ENCODE data around the gene IFI30.

IFI30 gene

DNA sequence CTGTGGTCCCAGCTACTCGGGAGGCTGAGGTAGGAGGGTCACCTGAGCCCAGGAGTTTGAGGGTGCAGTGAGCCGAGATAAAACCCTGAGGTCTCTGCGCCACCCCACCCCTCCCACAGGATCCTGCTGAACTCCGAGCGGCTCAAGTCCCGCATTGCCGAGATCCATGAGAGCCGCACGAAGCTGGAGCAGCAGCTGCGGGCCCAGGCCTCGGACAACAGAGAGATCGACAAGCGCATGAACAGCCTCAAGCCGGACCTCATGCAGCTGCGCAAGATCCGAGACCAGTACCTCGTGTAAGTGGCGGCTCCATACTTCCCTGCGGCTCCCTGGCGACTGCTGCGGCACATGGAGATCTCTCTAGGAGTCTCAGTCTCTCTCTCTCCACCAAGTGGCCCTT is 6.6 kb upstream of the IFI30 start:
- intact Hi-C loops (cut with DNase I): no loop called here

DNA sequence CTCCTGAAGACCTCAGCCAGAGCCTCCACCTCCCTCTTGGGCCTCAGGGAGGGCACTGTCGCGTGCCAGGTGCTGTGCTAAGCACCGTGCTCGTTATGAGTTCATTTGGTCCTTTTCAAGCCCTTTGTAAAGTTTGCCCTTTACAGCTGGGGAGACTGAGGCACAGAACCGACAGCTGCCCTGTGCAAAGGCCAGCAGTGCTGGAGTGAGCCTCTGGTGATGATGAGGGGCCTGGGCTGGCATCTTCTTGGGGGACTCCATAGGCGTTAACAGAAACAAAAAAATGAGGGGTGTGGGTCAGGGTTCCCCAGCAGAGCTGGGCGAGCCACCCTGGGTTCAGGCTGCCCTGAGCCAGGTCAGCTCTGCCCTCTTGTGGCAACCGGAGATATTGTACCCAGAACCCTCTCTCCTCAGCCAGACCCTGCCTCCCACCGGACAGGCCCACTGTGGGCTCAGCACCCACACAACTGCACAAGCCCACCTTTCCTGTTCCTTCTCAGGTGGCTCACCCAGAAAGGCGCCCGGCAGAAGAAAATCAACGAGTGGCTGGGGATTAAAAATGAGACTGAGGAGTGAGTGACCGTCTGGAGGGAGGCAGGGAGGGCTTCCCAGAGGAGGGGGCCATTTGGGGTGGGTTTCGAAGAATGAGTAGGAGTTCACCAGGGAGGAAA is 5.5 kb upstream of the IFI30 start:
- intact Hi-C loops (cut with DNase I): no loop called here
- DNase-seq: peak in 5 of 10 donors; percentile 32 to 91 (median 48)

More for the DNA sequence above, 6.6 kb upstream of the IFI30 start:
- no peak for DNase-seq

DNA sequence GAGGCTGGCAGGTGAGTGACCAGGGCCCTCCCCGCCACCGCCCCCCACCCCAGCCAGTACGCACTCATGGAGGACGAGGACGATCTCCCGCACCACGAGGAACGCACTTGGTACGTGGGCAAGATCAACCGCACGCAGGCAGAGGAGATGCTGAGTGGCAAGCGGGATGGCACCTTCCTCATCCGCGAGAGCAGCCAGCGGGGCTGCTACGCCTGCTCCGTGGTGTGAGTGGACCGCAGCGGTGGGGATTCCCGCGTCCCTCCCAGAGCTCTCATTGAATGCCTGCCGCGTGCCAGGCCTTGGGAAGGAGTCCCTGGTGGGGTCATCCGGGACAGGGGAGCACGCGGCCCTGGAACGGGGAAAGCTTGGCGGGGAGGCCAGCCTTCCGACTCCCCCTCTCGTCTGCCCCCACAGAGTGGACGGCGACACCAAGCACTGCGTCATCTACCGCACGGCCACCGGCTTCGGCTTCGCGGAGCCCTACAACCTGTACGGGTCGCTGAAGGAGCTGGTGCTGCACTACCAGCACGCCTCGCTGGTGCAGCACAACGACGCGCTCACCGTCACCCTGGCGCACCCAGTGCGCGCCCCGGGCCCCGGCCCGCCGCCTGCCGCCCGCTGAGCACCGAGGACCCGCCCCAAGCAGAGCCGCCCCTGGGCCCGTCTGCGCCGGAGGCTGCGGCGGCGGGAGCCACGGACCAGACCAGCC is 4.8 kb upstream of the IFI30 start:
- no peak for DNase-seq
- intact Hi-C loops (cut with DNase I): no loop called here

DNA sequence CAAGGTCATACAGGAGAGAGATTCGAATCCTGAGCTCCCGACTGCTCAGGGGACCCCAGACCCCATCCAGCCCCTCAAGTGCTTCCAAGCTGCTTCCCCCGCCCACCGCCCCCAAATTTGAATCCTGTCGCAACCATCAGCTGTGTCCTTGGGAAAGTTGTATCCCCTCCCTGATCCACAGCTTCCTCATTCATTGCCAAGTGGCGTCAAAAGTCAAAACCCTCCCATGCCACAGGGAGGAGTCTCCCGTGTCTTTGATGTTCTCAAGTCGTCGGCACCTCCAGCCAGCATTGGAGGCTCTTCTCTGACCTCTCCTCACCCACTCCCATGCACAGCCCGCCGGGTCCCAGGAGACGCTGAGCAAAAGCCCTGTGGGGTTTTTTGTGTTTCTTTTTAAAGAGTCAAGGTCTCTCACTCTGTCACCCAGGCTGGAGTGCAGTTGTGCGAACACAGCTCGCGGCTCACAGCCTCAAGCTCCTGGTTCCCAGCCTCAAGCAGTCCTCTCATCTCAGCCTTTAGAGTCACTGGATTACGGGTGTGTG is 2.8 kb upstream of the IFI30 start:
- intact Hi-C loops (cut with DNase I): no loop called here
- DNase-seq: peak in 2 of 10 donors; percentile 59 to 84

DNA sequence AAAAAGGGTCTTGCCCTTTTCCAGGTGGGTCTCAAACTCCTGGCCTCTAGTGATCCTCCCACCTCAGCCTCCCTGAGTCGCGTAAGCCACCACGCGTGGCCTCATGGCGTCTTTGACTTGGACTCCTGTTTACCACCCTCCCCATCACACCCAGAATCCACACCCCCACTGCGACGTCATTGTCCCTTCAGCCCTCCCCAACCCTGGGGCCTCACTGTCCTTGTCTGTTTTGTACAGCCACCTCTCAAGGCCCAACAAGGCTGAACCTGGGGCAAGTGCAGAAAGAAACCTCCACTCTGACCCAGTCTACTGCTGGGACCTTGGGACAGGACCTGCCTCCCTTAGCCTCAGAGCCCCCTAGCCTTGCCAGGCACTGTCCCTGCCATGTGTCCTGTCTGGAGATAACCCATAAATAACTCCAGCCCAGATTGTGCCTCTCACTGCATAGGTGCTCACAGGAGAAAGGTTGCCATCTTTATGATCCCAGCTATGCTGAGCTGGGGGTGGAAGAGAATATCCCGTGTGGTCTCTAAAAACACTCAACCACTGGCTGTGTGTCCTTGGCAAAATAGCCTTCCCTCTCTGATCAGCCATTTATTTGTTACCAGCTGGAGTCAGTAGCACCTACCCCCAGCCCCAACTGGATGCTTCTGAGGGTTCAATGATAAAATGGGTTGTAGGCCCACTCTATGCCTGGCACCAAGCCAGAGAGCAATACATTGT is 1.8 kb upstream of the IFI30 start:
- intact Hi-C loops (cut with DNase I): no loop called here
- DNase-seq: no peak

DNA sequence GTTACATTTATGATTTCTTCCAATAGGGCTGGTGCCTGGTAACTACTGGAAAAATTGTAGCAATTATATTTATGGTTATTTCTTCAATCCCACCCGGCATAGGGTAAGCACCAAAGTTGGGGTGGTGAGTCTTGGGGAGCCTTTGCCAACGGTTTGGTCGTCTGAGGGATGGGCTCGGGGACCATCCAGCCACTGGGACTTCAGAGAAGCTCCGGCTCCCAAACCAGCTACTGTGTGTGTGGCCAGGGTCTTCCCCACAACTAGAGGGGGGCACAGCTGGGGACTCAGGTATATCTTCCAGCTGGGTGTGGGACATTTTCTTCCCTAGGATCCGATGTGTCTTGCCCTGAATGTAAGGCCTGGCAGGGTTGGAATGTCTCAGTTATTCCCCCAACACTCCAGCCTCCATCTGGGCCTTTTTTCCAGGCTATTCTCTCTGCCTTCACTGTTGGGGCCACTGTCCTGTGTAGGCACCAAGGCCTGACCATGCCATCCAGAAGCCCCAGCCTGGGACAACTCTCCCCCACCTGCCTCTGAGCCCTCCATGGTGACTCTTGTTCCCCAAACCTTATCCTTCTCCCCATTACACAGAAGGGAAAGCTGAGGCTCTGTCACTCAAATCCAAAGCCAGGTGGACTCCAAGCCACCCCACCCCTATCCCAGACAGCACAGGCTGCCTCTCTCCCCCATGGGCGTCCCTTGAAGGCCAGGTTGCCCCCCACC is 1.1 kb upstream of the IFI30 start:
- DNase-seq: peak in 1 of 10 donors; percentile 72
- intact Hi-C loops (cut with DNase I): no loop called here

DNA sequence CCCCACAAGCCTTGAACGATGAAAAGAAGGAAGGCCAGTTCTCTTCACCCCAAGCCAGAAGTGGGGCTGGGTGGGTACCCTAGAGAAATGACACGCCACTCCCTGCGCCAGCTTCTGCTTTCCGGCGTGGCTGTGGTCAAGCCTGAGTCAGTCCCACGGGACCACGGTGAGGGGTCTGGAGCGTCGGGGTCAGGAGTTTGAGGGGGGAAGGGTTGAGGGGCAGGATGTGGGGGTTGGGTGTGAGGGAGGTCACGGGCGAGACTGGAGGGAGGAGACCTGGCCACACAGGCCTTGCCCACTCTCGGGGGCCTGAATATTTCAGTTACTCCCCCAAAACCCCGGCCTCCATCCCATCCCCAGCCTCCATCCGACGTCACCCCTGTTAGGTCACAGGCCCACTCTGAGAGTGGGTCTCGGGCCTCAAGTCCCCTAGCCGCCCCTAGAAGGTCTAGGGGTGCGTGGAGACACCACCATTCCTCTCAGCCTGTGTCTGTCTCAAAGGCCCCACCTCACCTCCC is 500 bp upstream of the IFI30 start:
- peak in 1 of 10 donors; percentile 74 for DNase-seq
- intact Hi-C loops (cut with DNase I): no loop called here

DNA sequence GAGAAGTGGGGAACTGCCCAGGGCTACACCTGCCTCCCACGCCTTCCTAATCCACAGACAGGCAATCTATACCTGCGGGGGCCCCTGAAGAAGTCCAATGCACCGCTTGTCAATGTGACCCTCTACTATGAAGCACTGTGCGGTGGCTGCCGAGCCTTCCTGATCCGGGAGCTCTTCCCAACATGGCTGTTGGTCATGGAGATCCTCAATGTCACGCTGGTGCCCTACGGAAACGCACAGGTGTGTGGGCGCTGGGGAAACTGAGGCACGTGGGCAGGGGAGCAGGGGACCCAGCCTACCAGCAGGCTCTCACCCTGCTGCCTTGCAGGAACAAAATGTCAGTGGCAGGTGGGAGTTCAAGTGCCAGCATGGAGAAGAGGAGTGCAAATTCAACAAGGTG is 1.4 kb downstream of the IFI30 start:
- intact Hi-C loops (cut with DNase I): no loop called here
- peak in 1 of 10 donors; percentile 66 for DNase-seq

DNA sequence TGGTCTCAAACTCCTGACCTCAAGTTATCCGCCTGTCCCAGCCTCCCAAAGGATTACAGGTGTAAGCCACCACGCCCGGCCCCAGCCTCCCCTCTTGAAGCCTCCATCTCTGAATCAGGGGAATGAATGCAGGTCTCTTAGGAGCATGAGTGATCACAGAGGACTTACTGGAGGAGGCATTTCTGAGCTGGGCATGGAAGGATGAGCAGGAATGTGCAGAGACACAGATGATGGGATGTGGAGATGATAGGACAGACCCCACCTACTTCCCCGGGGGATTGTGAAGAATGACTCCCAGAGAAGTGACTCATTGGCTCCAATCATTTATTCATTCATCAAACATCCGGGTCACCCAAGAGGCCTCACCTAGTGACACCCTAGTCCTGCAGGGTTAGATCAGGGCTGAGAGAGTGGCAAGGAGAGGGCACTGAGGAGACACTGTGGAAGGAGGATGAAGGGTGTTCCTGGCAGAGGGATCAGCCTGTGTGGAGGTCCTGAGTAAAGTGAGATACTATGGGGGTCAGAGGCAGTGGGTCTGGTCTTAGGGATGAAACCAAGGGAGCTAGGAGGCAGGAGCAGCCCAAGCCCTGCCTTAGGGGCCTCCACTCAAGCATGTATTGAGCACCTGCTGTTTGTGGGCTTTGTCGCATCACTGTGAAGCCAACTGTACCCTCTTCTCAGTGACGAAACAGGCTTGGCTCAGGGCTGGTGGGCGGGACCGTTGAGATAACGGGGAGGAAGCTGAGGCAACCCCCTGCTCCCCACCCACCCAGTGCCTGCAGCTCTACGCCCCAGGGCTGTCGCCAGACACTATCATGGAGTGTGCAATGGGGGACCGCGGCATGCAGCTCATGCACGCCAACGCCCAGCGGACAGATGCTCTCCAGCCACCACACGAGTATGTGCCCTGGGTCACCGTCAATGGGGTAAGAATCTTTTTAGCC is 3.0 kb downstream of the IFI30 start:
- DNase-seq: peak in 1 of 10 donors; percentile 75
- intact Hi-C loops (cut with DNase I): no loop called here

DNA sequence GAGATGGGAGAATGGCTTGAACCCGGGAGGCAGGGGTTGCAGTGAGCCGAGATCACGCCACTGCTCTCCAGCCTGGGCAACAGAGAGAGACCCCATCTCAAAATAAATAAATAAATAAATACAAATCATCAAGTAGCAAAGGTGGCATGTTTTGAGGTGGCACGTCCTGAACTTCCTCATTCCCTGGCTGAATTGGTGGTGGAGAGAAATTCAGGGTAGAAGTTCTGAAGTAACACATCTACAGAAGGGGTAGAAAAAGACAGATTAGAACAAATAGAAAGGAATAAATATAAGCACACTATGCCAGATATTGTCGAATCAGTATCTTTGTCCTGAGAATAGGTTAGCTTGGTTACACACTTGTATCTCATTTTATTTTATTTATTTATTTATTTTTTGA is 6.3 kb downstream of the IFI30 start:
- no peak for DNase-seq
- intact Hi-C loops (cut with DNase I): no loop called here

DNA sequence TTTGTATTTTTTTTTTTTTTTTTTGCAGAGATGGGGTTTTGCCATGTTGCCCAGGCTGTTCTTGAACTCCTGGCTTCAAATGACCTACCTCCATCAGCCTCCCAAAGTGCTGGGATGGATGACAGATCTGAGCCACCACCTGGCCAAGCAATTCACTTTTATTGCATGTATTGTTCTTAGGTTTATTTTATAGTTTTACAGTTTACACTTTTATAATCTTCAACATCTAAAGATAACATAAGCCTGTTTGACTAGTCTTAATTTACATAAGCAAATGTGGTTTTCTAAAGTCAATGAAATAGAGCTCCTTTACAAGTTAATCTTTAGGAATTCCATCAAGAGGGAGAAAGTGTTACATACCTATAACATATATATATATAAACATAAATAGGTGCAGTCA is 9.9 kb downstream of the IFI30 start:
- intact Hi-C loops (cut with DNase I): no loop called here
- DNase-seq: no peak

DNA sequence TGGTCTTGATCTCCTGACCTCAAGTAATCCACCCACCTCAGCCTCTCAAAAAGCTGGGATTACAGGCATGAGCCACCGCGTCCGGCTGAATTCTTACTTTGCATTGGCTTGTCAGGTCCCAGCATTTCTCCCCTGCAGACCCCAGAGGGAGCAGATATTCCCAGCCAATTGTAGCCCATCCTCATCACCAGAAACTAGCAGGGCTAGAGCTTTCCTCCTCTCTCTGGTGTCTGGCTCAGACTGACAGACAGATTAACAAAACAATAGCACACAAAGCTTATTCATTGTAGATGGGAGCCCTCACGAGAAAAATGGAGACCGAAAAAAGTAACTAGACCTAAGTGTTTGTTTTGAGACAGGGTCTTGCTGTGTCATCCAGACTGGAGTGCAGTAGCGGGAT is 11.9 kb downstream of the IFI30 start:
- intact Hi-C loops (cut with DNase I): no loop called here
- DNase-seq: no peak

DNA sequence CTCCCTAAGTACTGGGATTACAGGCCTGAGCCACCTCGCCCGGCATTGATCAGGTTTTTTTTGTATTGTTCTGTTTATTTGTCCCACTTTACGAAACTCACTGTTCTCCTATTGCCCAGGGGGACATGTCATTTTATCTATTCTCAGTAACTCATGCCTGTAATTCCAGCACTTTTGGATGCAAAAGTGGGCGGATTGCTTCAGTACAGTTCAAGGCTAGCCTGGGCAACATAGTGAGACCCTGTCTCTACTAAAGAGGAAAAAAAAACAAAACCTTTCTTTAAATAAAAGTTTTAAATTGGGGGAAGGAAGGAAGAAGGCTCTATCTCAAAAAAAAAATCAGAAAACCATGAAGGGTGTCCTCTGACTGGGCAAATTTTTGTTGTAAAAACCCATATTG is 16.7 kb downstream of the IFI30 start:
- intact Hi-C loops (cut with DNase I): loop anchor here (5.0 kb wide), 2 partner anchors 33 to 137 kb away; no protein-coding TSS in a partner anchor
- DNase-seq: no peak

DNA sequence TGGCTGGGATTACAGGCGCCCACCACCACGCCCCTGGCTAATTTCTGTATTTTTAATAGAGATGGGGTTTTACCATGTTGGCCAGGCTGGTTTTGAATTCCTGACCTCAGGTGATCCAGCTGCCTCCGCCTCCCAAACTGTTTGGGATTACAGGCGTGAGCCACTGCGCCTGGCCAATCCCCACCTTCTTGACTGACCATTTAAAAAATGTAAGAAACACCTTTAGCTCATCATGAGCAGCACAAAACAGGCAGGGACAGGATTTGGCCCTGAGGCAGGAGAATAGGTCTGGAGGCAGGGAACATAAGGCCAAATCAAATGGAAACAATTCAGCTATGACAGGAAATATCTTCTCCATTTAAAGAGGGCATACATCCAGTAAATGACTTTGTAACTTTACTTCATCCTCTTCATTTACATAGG is 18.0 kb downstream of the IFI30 start:
- intact Hi-C loops (cut with DNase I): loop anchor here (5.0 kb wide), 2 partner anchors 34 to 136 kb away; no protein-coding TSS in a partner anchor
- DNase-seq: no peak

DNA sequence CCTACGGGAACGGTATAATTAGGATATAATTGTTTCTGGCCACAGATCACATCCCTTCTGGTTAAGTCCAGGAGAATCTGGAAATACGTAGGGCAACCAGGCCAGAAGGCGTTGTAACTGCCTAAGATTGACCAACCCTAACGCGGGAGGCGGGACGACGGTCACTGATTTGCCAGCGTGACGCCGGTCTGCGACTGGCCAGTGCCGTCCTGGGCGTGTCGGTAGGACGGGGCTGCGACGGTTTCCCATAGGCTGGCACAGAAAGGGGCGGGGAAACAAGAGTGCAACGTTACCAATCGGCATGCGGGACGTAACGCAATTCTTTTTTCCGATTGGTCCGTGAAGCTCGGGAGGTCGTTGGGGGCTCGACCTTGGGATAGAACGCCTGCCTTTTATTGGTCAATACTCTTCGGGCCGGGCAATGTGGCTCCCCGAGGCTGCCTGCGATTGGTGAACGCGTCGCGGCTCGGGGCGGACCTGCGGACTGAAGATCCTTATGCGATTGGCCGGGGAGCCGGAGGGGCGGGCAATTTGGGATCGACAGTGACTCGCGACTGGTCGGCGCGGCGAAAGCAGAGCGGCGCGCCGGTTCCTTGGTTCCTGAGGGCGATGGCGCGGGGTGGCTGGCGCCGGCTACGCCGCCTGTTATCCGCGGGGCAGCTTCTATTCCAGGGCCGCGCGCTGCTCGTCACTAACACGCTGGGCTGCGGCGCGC is 19.2 kb downstream of the IFI30 start, which contains the start of gene MPV17L2:
TSS of gene MPV17L2 (plus strand) at position 546 of the 715 bp plus-strand sequence. CDS start at position 610, 64 bp downstream.
- DNase-seq: peak; percentile 100
- intact Hi-C loops (cut with DNase I): loop anchor here (5.0 kb wide), 2 partner anchors 36 to 134 kb away; no protein-coding TSS in a partner anchor

DNA sequence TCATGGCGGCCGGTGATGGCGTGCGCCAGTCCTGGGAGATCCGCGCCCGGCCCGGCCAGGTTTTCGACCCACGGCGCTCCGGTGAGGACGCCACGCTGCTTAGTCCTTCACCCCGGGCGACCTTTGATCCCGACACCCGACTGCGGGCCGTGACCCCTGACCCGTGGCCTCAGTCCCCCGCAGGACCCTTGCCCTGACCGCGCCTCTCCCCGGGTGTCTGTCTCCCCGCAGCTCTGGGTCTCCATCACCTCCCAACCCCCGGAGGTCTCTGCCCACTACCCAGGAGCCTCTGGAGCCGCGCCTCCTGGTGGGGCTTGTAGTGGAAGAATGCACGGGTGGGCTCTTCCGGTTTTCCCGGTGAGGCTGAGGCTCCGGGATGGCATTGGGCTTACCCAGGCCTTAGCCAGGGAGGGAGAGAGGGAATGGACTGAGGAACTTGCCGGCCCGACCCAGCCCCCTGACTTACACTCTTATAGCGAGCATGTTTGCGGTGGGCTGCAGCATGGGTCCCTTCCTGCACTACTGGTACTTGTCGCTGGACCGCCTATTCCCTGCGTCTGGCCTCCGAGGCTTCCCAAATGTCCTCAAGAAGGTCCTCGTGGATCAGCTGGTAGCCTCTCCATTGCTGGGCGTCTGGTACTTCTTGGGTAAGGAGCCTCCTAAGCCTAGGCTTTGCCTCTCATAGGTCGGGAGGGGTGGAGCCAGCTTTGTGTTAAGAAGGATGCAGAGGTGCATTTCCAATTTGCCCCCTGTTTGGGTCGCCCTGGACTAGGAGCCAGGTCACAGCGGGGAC is 20.0 kb downstream of the IFI30 start:
- DNase-seq: no peak
- intact Hi-C loops (cut with DNase I): loop anchor here (5.0 kb wide), 2 partner anchors 36 to 134 kb away; no protein-coding TSS in a partner anchor

DNA sequence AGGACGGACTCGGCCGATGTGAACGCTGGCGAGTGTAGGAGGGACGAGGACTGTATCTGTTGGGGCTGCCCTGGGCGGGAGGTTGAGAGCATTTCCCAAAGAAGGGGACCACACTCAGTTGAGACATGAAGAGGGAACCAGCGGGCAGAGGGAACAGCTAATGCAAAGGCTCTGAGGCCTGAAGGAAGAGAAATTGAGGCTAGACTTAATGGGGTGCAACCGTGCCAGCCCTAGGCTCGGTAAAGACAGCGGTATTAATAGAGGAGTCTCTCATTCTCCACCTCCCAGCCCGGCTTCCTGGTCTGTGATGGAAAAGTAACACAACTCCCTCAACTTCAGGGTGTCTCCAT is 20.5 kb downstream of the IFI30 start:
- DNase-seq: no peak
- intact Hi-C loops (cut with DNase I): loop anchor here (5.0 kb wide), 2 partner anchors 37 to 133 kb away; no protein-coding TSS in a partner anchor

Data from posterior cingulate gyrus (tissue), 11 donors.